GM18520 (cell line): ENCODE data around the gene PYY.
"Not testable (repeated sequence)": the region's sequence is repeated elsewhere in the genome, so short reads cannot be mapped to it uniquely, and the experiment has no call there.

Experiments used
- ATAC-seq: cut with Tn5 transposase; IDR thresholded peaks from one replicate; pipeline ENCODE4 v1.9.1; 2021; ENCODE audit not compliant: unreplicated experiment

Gene PYY

GRCh38 chr17:43949781-43950180 is 4.0 kb downstream of the PYY start:
- no peak for ATAC-seq

- no peak for ATAC-seq
Observed at GRCh38 chr17:43946781-43947180, 7.0 kb downstream of the PYY start.

GRCh38 chr17:43945074-43945829 is 8.5 kb downstream of the PYY start:
- no peak for ATAC-seq

- ATAC-seq = no peak
Observed at GRCh38 chr17:43942051-43942685, 11.6 kb downstream of the PYY start, which contains the start of gene PPY. Gene PPY (minus strand): TSS chr17:43942476. CDS start chr17:43941654, 822 bp downstream.

- no peak for ATAC-seq
Observed at GRCh38 chr17:43940630-43941029, 13.1 kb downstream of the PYY start.

- no peak for ATAC-seq
Observed at GRCh38 chr17:43939886-43940285, 13.9 kb downstream of the PYY start.

GRCh38 chr17:43939452-43939851 is 14.3 kb downstream of the PYY start:
- ATAC-seq = not testable (repeated sequence)

- ATAC-seq = no peak
Observed at GRCh38 chr17:43938838-43939182, 14.9 kb downstream of the PYY start.

DNA sequence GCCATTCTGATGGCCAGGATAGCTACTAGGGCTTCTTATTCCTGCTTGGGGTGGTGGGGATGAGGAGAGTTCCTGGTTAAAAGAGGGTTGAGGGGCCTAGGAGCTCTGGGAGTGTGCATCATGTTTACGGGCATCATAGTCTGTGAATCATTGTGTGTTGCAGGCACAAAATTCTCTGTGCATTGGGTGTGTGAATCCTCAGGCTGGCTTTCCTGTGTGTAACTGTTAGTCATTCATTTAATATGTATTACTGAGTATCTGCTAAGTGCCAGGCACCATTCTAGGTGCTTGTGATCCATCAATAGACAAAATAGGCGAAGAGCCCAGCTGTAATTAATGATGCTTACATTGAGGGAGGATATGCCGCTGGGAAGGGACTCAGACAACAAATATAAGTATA is 17.3 kb downstream of the PYY start:
- ATAC-seq = no peak

GRCh38 chr17:43935926-43936261 is 17.8 kb downstream of the PYY start:
- no peak for ATAC-seq

- ATAC-seq = no peak
Observed at GRCh38 chr17:43935204-43935925, 18.4 kb downstream of the PYY start.

- no peak for ATAC-seq
Observed at GRCh38 chr17:43932923-43933322, 20.8 kb downstream of the PYY start.

- ATAC-seq = no peak
Observed at GRCh38 chr17:43932357-43932756, 21.4 kb downstream of the PYY start.

DNA sequence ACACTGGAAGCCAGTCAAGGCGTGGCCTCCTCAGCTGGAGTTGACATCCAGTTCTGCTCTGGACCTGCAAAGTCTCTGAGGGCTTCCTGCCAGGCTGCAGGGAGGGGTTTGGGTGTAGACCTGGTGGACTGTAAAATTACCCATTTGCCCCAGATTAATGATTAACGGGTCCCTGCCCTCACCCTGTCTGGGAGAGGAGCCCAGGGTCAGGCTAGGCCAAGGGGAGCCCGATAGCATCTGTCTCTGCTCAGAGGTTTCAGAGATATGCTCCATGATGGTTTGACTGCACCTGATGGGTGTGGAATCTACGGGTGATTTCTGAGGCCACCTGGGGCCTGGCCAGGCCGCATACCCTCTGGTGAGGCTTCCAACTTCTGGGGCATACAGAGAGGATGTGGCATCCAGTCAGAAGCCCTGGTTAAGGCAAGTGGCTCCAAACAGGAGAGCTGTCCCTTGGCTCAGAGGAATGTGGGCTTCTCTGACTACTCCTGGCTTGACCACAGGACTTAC is 22.6 kb downstream of the PYY start:
- ATAC-seq = no peak

- ATAC-seq = no peak
Observed at GRCh38 chr17:43928609-43929008, 25.1 kb downstream of the PYY start.

DNA sequence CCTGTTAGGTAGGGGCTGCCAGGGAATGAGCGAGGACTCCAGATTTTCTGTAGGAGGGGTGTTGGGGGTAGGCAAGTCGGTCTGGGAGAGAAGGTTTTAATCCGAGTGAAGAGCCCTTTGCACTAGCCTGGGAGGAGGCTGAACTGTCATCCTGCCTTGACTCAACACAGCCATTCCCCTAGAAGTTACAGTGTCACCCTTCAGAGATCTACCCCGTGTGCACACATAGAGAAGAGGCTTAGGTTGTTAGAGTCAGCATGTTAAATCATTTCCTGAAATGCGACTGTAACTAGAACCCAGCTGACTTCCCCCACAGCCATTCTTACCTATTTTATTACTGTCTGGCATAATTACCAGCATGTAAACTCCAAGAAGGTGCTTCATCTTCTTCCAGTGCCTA is 25.8 kb downstream of the PYY start:
- not testable (repeated sequence) for ATAC-seq

- no peak for ATAC-seq
Observed at GRCh38 chr17:43927060-43927864, 26.5 kb downstream of the PYY start.

DNA sequence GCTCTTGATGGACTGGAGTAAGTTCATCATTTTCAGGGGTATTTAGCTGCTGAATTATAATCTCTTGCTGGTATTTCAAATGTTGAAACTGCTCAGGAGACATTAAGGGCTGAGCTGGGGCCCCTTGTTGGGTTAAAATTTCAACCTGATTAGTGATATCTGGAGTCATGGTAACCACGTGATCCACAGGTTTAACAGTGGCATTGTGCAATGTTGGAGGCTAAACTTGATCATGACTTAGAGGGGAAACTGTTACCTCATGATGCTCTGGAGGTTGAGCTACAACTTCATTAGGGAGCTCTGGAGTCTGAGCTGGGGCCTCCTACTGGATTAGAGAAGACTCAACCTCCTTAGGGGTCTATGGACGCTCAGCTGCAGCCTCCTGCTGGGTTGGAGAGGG is 29.2 kb downstream of the PYY start:
- ATAC-seq = no peak

- no peak for ATAC-seq
Observed at GRCh38 chr17:43920500-43921095, 33.1 kb downstream of the PYY start.

DNA sequence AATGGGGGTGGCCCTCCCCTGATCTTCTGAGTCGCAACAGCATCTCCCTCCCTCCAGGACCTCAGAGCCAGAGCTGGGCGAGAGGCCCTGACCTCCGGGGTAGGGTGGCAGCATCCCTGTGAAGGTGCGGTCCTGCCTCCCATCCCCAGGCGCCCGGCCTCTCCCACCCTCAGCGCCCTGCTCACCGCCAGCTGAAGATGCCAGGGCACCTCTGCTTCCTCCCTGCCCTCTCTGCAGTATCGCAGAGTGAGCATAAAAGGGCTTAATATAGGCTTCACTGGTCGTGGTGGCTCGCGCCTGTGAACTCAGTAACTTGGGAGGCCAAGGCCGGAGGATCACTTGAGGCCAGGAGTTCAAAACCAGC is 35.7 kb downstream of the PYY start:
- no peak for ATAC-seq
